ENCODE data around the gene TSHZ2. TPM values are rescaled to one million over a fixed set of nuclear protein-coding genes. Genes with fewer than 3 reads are reported as not detected.

TSHZ2 gene
- total and polyA plus RNA-seq, 2 donors (not counting 1 experiment from before 2014, with no cell fraction given) = 1.00 to 5.7 TPM

DNA sequence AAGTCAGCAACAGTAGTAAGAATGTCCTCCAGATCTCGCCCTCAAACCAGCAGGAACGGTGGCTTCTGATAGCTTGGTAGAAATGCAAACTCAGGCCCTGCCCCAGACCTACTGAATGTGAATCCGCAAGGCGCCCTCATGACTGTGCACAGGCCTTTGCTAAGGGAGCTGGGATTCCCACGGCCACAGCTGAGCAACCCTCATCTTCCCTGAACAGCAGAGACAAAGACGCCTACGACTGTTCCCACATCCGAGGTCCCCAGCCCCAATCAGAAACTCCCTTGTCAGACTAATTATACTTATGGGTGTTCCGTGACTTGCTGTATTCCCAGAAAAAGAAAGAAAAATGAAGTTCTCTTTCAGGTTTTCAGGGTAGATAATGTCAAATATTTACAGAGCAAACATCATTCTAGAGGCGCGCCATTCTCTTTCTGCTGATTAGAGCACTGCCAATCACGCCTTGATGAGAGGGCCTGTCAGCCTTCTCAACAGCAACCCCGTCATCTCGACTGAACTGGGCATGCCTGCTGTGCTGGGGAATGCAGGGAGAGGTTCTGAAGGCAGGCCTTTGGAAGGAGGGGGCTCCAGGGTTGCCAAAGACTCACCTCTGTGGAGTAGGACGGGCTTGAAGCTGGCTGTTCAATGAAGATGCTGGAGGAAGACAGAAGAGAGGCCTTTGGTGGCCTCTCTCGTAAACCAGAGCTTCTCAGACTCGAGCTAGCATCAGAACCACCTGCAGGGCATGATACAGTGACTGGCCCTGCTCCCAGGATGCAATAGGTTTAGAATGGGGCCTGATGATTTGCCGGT lies 541.5 kb downstream of the TSHZ2 start:
- ATAC-seq (ENCODE audit: low read depth) (no peak), DNase-seq (no peak)
- no peaks in the 10 kb centered on the region for H3K27me3 ChIP-seq (replicated peaks in 1 of 4; ENCODE audit: control extremely low read depth in 1 of 4, control insufficient read depth in 3 of 4, insufficient read depth in 4 of 4, low read length in 3 of 4)
- no peak overlapping the region for H3K4me3 ChIP-seq (ENCODE audit: control extremely low read depth in 1 of 5, extremely low read depth in 1 of 5, insufficient read depth in 1 of 5, low read depth in 2 of 5, low read length in 4 of 5)
- intact Hi-C loops (cut with micrococcal nuclease) = no loop called here
- Mint-ChIP-seq H3K27me3 (no peaks in the 10 kb centered on the region), H3K4me1 (no peaks in the 10 kb centered on the region), H3K9me3 (ENCODE audit: insufficient read depth) (no peaks in the 10 kb centered on the region), H3K27ac (no peak overlapping the region), H3K4me3 (no peak overlapping the region)
- TF ChIP-seq, protein P1, sequence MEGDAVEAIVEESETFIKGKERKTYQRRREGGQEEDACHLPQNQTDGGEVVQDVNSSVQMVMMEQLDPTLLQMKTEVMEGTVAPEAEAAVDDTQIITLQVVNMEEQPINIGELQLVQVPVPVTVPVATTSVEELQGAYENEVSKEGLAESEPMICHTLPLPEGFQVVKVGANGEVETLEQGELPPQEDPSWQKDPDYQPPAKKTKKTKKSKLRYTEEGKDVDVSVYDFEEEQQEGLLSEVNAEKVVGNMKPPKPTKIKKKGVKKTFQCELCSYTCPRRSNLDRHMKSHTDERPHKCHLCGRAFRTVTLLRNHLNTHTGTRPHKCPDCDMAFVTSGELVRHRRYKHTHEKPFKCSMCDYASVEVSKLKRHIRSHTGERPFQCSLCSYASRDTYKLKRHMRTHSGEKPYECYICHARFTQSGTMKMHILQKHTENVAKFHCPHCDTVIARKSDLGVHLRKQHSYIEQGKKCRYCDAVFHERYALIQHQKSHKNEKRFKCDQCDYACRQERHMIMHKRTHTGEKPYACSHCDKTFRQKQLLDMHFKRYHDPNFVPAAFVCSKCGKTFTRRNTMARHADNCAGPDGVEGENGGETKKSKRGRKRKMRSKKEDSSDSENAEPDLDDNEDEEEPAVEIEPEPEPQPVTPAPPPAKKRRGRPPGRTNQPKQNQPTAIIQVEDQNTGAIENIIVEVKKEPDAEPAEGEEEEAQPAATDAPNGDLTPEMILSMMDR (IDR thresholded peaks at IDR 0.05) = no peak
- no peak for TF ChIP-seq EZH2 (IDR thresholded peaks at IDR 0.05; ENCODE audit: borderline replicate concordance, insufficient read depth, low read depth, low read length, poor library complexity, severe bottlenecking)
- H3K79me2 ChIP-seq (ENCODE audit: control insufficient read depth, insufficient read depth, low read length) = no peaks in the 10 kb centered on the region
- H3K36me3 ChIP-seq (replicated peaks in 1 of 2; ENCODE audit: control extremely low read depth in 1 of 2, control insufficient read depth in 1 of 2, extremely low read depth in 1 of 2, insufficient read depth in 2 of 2, low read length in 1 of 2) = no peaks in the 10 kb centered on the region
- H3K4me2 ChIP-seq (replicated peaks; ENCODE audit: low read depth, low read length, poor library complexity, severe bottlenecking) = no peak overlapping the region
- no peak overlapping the region for H3K9ac ChIP-seq (ENCODE audit: low read length)
- H2AFZ ChIP-seq (ENCODE audit: insufficient read depth, low read depth, low read length, poor library complexity, severe bottlenecking) = no peak overlapping the region
- no peaks in the 10 kb centered on the region for H4K20me1 ChIP-seq (ENCODE audit: control insufficient read depth, insufficient read depth, low read length, poor library complexity, severe bottlenecking)
- no peaks in the 10 kb centered on the region for H3K4me1 ChIP-seq (ENCODE audit: control insufficient read depth in 2 of 2, insufficient read depth in 2 of 2, low read length in 2 of 2)
- POLR2A ChIA-PET = no interaction called here
- 83% methylated on average over 12 of the region's 18 CpGs for WGBS (ENCODE audit: insufficient coverage)
- CTCF ChIA-PET = interaction anchor here (1.2 kb wide), 1 partner anchor 27 kb away, joined by 3 read pairs; no protein-coding TSS in a partner anchor
- H3K27ac ChIP-seq (ENCODE audit: low read length in 2 of 2) = no peak overlapping the region
- no peaks in the 10 kb centered on the region for H3K9me3 ChIP-seq (ENCODE audit: control extremely low read depth in 1 of 3, control insufficient read depth in 2 of 3, insufficient read depth in 1 of 3, low read length in 2 of 3)

DNA sequence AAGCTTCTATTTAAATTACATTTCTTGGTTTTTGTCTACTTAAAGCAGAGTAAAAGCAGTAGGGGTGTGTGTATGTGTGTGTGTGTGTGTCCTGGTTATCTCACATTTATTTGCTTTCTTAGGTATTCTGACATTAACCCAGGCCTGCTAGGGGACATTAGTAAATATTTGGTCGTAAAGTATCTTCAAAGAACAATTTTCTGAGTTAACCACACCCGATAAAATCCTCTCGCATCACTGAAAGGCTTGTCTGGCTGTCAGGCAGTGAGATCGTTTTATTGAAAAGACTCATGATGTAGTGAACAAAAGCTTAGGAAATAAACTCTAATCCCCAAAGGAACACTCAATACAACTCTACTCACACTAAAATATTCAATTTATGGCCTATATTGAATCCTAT lies 543.6 kb downstream of the TSHZ2 start:
- CTCF ChIA-PET = no interaction called here
- H3K4me1 ChIP-seq (ENCODE audit: control insufficient read depth in 2 of 2, insufficient read depth in 2 of 2, low read length in 2 of 2) = no peaks in the 10 kb centered on the region

More for the DNA sequence above, 543.6 kb downstream of the TSHZ2 start:
- H3K79me2 ChIP-seq (ENCODE audit: control insufficient read depth, insufficient read depth, low read length) = no peaks in the 10 kb centered on the region
- Mint-ChIP-seq H3K9me3 (ENCODE audit: insufficient read depth) (no peaks in the 10 kb centered on the region), H3K4me3 (no peak overlapping the region), H3K4me1 (no peaks in the 10 kb centered on the region), H3K27ac (no peak overlapping the region), H3K27me3 (no peaks in the 10 kb centered on the region)
- intact Hi-C loops (cut with micrococcal nuclease) = no loop called here
- POLR2A ChIA-PET = no interaction called here
- H3K4me3 ChIP-seq (ENCODE audit: control extremely low read depth in 1 of 5, extremely low read depth in 1 of 5, insufficient read depth in 1 of 5, low read depth in 2 of 5, low read length in 4 of 5) = no peak overlapping the region
- no peak overlapping the region for H2AFZ ChIP-seq (ENCODE audit: insufficient read depth, low read depth, low read length, poor library complexity, severe bottlenecking)
- TF ChIP-seq, protein P1 (IDR thresholded peaks at IDR 0.05) = no peak
- TF ChIP-seq EZH2 (IDR thresholded peaks at IDR 0.05; ENCODE audit: borderline replicate concordance, insufficient read depth, low read depth, low read length, poor library complexity, severe bottlenecking) = no peak
- no peaks in the 10 kb centered on the region for H3K36me3 ChIP-seq (replicated peaks in 1 of 2; ENCODE audit: control extremely low read depth in 1 of 2, control insufficient read depth in 1 of 2, extremely low read depth in 1 of 2, insufficient read depth in 2 of 2, low read length in 1 of 2)
- no peak overlapping the region for H3K27ac ChIP-seq (ENCODE audit: low read length in 2 of 2)
- H4K20me1 ChIP-seq (ENCODE audit: control insufficient read depth, insufficient read depth, low read length, poor library complexity, severe bottlenecking) = no peaks in the 10 kb centered on the region
- H3K9me3 ChIP-seq (ENCODE audit: control extremely low read depth in 1 of 3, control insufficient read depth in 2 of 3, insufficient read depth in 1 of 3, low read length in 2 of 3) = no peaks in the 10 kb centered on the region
- no peak overlapping the region for H3K4me2 ChIP-seq (replicated peaks; ENCODE audit: low read depth, low read length, poor library complexity, severe bottlenecking)
- WGBS (ENCODE audit: insufficient coverage) = no CpG with 5 or more reads among the region's 4 CpGs
- no peak overlapping the region for H3K9ac ChIP-seq (ENCODE audit: low read length)
- no peaks in the 10 kb centered on the region for H3K27me3 ChIP-seq (replicated peaks in 1 of 4; ENCODE audit: control extremely low read depth in 1 of 4, control insufficient read depth in 3 of 4, insufficient read depth in 4 of 4, low read length in 3 of 4)
- ATAC-seq (ENCODE audit: low read depth) (no peak), DNase-seq (no peak)
